ENCODE measurements around the gene COL20A1.

- TF ChIP-seq, protein P1, sequence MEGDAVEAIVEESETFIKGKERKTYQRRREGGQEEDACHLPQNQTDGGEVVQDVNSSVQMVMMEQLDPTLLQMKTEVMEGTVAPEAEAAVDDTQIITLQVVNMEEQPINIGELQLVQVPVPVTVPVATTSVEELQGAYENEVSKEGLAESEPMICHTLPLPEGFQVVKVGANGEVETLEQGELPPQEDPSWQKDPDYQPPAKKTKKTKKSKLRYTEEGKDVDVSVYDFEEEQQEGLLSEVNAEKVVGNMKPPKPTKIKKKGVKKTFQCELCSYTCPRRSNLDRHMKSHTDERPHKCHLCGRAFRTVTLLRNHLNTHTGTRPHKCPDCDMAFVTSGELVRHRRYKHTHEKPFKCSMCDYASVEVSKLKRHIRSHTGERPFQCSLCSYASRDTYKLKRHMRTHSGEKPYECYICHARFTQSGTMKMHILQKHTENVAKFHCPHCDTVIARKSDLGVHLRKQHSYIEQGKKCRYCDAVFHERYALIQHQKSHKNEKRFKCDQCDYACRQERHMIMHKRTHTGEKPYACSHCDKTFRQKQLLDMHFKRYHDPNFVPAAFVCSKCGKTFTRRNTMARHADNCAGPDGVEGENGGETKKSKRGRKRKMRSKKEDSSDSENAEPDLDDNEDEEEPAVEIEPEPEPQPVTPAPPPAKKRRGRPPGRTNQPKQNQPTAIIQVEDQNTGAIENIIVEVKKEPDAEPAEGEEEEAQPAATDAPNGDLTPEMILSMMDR (IDR thresholded peaks at IDR 0.05), result no peak
- TF ChIP-seq POLR2A (IDR thresholded peaks at IDR 0.05) (no peak), POLR2AphosphoS5 (IDR thresholded peaks at IDR 0.05) (no peak)
Measured at GRCh38 chr20:63369024-63369530, 76.1 kb downstream of the COL20A1 start.

Measured in prostate gland (tissue), 2 donors.